GM19455 (cell line): ENCODE data around the gene GPR161.
A peak's percentile ranks its signal among the peaks of the same experiment; 100 is the strongest.
"Not testable (repeated sequence)": the region's sequence is repeated elsewhere in the genome, so short reads cannot be mapped to it uniquely, and the experiment has no call there.

Experiments
- ATAC-seq: cut with Tn5 transposase; IDR thresholded peaks from one replicate; pipeline ENCODE4 v1.9.1; 2021; ENCODE audit not compliant: unreplicated experiment

GPR161 gene, protein sequence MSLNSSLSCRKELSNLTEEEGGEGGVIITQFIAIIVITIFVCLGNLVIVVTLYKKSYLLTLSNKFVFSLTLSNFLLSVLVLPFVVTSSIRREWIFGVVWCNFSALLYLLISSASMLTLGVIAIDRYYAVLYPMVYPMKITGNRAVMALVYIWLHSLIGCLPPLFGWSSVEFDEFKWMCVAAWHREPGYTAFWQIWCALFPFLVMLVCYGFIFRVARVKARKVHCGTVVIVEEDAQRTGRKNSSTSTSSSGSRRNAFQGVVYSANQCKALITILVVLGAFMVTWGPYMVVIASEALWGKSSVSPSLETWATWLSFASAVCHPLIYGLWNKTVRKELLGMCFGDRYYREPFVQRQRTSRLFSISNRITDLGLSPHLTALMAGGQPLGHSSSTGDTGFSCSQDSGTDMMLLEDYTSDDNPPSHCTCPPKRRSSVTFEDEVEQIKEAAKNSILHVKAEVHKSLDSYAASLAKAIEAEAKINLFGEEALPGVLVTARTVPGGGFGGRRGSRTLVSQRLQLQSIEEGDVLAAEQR

DNA sequence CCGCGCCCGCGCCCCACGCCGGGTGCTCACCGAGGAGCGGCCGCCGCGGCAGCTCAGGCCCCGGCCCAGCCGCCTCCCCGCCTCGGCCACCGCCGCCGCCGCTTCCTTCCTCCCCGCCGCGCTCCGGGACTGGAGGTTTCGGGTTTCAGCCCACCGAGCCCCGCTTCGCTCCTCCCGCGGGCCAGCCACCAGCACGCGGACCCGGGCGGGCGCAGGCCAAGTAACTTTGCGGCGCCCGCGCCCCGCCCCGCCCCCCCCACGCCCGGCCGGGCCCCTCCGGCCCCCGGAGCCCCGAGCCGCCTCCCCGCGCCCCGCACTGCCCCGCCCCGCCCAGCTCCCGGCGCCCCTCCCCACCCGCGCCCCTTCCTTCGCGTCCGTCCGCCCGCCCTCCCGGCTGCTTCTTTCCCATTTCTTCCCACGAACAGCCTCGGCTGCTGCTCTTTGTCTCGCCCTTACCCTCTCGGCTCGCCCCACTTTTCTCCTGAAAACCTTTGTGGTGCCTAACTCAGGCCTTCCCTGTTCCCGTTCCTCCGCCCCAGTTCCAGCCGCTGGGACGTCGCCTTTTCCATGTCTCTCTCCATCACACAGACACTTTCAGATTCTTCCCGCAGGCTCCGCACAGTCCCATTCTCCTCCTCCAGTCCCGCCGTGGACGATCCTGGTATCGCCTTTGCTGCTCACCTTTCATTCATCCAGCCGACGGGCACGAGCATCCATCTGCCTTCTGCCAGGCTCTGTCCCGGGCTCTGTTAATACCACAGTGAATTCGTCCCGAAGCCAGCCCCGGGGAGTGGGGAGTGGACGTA, at the start of gene GPR161:
TSS of gene GPR161 (minus strand) at position 222 of the 806 bp plus-strand sequence. CDS start 32,080 bp downstream, outside the sequence.
- ATAC-seq = no peak

DNA sequence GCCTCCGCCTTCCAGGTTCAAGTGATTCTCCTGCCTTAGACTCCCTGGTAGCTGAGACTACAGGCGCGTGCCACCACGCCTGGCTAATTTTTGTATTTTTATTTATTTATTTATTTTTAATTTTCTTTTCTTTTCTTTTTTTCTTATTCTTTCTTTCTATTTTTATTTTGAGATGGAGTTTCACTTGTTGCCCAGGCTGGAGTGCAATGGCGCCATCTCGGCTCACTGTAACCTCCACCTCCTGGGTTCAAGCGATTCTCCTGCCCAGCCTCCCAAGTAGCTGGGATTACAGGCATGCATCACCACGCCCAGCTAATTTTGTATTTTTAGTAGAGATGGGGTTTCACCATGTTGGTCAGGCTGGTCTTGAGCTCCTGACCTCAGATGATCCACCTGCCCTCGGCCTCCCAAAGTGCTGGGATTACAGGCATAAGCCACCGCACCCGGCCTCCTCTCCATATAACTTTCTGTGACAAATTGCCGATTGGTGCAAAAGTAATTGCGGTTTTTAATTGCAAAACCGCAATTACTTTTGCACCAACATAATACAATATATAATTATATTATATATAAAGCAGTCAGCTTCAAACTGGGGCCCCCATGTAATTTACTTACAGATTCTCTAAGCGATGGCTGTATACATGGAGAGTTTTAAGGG, 44.5 kb upstream of the GPR161 start:
- ATAC-seq = not testable (repeated sequence)

DNA sequence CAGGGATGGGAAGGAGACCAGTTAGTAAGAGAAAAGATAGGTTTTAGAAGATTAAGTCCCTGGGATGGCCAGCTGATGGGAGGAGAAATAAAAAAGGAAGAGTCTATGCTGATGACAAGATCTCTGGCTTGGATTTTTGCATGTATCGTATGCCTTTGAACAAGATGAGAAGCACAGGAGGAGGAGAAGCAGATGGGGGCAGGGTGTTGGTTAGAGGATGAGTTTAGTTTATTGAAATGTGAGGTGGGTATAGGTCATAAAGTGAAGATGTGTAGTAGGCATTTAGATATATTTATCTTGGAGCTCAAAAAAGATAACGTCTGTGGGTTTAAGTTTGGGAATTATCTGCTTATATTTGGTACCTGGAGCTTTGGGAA, 43.4 kb upstream of the GPR161 start:
- no peak for ATAC-seq

DNA sequence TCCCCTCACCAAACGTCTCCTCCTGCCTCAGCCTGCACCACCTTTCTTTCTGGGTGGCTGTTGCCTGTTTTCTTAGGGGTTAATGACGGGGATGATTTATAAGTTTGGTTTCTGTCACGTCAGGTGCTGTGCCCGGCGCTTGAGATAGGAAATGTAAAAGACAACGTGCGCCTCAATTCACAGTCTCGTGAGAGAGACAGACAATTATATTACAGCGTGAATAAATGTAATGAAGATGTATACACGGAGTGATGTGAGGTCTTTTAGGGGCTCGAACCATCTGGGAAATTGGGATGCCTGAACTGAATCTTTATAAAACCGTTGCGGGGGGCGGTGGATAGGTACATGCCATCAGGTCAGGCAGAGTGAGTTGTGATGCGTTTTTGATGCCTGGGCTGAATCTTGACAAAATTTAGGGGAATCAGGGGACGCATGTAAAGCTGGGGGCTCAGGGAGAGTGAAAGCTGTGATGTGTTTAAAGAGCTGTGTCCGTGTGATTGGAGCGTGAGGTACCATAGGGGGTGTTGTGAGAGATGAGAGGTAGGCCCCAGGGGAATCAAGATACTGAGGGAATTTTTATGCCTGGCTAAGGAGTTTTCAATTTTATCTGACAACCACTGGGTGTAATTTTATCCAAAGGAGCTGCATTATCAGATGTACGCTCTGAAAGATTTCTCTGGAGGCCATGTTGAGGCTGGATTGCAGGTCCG, 42.9 kb upstream of the GPR161 start:
- ATAC-seq = no peak

DNA sequence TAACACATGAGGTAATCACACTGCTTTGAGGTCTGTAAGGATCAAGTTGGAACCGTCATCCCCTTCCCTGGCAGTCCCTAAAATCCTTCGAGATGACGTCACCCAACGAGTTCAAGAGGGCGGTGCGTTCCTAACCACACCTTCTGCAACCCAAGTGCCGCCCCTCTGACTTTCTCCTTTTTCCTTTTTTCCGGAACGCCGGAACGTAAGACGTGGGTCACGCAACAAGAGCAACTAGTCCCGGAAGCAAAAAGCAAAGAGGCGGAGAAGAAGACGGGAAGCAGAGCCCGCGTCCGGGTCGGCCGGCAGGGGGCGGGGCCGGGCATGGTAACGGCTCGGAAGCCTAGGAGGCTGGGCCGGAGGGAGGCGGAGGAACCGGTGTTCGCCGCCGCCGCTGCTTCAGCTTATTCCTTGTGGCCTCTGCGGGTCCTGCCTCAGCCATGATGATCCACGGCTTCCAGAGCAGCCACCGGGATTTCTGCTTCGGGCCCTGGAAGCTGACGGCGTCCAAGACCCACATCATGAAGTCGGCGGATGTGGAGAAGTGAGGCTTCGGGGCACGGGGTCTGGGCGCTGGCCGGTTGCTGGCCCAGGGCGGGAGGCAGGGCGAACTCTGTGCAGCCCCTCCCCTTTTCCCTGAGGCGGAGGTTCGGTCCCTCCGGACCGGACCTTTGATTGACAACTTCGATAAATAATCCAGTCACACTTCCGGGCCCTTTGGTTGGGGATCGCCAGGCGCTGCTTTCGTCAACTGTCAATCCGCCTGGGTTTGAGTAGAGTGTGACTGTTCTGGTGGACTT, 42.1 kb upstream of the GPR161 start, which contains the start of gene TIPRL:
TSS of gene TIPRL (plus strand) at position 325 of the 800 bp plus-strand sequence. CDS start at position 441, 116 bp downstream.
- ATAC-seq = peak; percentile 94

DNA sequence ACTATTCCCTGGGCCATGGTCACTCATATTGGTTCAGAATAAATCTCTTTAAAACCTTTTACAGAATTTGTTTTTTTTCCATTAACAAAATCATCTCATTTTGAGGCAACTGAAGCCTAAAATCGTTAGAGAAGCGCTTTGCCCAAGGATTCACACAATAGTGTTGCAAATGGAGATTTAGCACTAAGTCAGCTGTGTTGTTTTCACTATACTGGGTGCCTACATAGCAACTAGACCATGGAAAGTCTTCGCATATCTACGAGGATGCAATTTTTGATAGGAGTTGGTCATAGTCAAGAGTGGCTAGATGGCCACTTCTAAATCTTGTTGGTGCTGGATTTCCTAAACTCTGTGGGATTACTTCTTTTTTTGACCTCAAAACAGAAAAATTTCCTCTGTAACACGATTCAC, 41.5 kb upstream of the GPR161 start:
- ATAC-seq = no peak

DNA sequence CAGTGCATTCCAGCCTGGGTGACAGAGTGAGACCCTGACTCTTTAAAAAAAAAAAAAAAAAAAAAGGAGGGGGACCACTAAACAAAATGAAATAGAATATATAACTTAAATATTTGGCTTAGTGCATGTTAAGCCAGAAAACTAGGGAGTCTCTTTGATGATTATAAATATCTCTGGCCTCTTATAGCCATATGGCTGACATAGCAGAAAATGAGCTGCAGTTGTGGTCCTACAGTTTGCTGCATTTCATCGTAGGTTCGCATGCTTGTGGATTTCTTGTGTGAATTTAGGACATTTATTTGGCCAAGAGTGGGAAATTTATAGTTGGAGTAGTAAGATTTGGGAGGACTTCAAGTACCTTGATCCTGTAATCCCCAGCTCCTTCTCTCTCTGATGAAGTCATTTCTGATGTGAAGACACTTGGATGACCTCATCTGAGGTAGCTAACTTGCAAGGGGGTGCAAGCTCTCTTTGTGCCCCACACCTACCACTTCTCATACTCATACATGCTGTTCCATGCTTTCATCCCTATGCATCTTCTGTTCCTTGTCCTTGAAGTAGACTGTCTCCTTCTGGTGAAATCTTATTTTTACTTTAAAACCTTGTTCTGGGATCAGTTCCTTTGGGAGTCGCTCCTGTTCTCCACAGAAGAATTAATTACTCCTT, 35.7 kb upstream of the GPR161 start:
- no peak for ATAC-seq

DNA sequence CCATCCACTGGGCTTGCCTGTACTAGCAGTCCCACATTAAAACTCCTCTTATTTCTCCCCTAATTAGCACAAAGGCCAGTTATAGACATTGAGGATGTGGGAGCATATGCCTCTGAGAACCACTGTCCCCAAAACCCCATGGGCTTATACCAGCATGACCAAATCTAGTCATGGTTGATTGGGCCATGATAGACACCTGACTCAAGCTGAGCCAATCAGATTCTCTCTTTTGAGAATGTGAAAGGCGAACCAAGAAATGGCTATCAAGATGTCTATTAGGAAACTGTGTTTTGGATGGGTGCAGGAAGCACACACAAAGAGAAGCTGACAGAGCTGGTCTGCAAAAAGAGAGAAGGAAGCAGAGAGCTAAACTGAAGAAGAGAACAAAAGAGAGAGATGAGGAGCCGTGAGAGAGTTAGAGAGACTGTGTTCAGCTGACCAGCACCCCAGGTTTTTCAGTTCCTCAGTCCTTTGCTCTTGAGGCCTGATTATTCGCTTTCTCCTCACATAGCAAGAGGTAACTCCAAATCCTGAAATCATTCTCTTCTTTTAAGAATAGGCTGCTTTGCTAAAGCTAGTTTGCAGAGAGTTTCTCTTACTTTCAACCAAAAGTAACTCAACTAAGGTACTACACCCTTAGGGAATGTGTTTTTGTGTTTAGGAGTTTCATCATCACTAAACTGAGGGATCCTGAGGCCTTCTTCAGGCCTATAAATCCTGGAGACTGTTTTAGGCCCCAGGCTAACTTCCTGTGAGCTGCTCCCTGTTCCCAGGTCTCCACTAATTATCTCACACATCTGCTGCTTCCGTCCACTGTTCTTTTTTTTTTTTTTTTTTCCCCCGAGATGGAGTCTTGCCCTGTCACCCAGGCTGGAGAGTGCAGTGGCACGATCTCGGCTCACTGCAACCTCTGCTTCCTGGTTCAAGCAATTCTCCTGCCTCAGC, 34.1 kb upstream of the GPR161 start:
- no peak for ATAC-seq

DNA sequence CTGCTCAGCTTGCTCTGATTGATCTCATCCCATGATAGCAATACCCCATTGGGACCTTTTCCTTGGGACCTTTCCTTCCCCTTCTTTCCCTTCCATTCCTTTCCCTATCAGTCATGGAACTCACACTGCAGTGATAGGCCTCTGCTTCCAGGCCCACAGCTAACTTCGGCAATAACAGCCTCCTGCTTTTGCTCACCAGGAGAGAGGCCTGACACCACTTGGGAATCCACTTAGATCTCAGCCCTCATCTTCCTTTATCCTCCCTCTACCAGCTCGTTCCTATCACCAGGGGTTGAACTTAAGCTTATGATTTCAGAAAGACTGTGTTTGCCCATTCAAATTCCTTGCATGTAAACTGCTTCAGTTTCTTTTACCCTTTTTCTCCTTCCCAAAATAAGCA, 31.1 kb upstream of the GPR161 start:
- ATAC-seq = no peak

DNA sequence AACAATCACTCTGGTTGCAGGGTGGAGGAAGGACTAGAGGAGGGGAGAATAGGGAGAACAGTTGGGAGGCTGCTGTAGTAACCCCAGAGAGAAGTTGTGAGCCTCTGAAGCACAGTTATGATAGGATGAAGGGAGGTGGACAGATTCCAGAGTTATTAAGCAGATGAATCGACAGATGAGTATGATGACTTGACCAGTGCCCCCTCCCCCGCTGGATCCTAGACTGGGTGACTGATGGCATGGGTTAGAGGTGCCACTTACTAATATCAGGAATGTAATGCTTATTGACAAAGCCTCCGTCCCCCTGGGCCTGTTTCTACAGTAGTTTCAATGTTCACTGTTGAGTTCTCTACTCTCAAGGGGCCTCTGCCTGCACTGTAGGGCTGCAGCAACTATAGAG, 28.0 kb upstream of the GPR161 start:
- no peak for ATAC-seq

DNA sequence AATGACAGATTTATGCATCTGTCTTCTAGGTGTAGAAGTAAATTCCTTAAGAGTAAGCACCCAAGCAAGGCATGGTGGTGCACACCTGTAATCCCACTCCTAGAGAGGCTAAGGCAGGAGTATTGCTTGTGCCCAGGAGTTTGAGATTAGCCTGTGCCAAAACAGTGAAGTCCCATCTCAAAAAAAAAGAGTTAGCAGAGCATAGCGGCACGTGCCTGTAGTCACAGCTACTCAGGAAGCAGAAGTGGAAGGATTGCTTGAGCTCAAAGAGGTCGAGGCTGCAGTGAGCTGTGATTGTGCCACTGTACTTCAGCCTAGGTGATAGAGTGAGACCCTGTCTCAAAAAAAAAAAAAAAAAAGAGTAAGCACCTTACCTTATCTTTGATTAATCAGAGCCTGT, 26.9 kb upstream of the GPR161 start:
- ATAC-seq = no peak

DNA sequence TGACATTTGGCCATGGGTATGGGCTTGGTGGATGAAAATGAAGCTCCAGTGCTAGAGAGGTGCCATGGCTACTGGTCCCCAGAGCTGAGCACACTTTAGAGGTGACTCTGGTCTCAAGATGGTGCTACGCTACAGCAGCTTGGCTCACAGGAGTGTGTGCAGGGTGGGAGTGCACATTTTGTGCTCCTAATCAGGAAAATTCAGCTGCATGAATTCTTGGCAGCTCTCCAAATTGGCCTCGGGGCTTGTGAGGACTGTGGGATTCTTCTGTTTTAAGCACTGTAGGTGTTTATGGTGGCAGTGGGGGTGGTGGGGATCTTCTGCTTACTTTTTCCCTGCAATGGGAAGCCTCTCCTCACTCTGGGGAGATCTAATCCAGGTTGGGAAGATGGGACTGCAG, 24.7 kb upstream of the GPR161 start:
- no peak for ATAC-seq

DNA sequence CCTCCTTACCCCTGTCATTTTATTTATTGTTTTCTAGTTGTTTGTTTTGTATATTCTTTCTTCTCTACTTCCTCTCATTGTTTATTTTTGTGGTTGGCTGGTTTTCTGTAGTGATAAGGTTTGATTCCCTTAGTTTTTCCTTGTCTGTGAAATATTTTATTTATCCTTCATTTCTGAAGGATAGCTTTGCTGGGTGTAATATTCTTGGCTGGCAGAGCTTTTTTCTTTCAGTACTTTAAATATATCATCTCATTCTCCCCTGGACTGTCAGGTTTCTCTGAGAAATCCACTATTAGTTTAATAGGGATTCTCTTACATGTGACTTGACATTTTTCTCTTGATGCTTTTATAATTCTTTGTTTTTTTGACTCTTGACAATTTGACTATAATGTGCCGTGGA, 23.2 kb upstream of the GPR161 start:
- no peak for ATAC-seq

DNA sequence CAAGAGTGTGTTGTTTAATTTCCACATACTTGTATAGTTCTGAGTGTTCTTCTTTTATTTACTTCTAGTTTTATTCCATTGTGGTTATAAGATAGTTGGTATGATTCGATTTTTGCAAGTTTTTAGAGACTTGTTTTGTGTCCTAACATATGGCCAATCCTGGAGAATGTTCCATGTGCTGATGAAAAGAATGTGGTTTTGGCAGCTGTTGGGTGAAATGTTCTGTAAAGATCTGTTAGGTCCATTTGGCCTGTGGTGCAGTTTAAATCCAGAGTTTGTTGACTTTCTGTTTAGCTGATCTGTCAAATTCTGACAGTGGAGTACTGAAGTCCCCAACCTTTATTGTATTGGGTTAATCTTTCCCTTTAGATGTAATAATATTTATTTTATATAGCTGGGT, 22.5 kb upstream of the GPR161 start:
- ATAC-seq = no peak

DNA sequence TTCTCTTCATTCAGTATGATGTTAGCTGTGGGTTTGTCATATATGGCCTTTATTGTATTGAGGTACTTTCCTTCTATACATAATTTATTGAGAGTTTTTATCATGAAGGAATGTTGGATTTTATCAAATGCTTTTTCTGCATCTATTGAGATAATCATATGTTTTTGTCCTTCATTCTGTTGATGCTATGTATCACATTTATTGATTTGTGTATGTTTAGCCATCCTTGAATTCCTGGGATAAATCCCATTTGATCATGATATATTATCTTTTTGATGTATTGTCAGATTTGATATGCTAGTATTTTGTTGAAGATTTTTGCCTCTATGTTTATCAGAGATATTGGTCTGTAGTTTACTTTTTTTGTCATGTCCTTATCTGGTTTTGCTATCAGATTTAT, 20.9 kb upstream of the GPR161 start:
- ATAC-seq = no peak

DNA sequence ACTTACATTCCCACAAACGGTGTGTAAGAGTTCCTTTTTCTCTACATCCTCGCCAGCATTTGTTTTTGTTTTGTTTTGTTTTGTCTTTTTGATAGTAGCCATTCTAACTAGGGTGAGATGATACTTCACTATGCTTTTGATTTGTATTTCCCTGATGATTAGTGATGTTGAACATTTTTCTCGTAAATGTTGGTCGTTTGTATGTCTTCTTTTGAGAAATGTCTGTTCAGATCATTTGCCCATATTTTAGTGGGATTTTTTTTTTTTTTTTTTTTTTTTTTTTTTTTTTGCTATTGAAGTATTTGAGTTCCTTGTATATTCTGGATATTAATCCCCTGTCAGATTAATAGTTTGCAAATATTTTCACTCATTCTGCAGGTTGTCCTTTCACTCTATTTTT, 19.2 kb upstream of the GPR161 start:
- no peak for ATAC-seq

DNA sequence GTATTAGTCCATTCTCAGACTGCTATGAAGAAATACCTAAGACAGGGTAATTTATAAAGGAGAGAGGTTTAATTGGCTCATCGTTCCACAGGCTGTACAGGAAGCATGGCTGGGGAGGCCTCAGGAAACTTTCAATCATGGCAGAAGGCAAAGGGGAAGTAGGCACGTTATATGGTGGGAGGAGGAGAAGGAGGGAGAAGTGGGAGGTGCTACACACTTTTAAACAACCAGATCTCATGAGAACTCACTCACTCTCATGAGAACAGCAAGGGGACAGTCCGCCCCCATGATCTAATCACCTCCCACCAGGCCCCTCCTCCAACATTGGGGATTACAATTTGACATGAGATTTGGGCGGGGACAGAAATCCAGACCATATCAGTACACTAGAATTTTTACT, 18.0 kb upstream of the GPR161 start:
- not testable (repeated sequence) for ATAC-seq

DNA sequence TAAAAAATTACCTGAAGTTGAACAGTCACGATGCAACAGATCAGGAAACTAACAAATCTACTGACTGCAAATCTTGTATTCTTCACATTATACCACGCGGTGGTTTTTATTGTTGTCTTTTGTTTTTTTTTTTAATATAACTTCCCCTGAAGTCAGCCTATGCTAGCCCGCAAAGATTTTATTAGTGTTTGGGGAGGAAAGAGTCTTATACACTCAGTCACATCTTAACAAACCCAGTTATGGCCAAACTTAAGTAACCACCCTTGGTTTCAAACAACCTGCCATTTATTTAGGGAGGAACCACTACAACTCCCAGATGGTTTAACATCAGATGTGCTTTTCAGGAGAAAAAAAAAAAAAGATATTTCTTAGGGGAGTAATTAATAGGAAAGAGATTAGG, 15.2 kb upstream of the GPR161 start:
- no peak for ATAC-seq
